ENCODE measurements around the gene OR8A1. TPM values are rescaled to one million over a fixed set of nuclear protein-coding genes. Genes with fewer than 3 reads are reported as not detected.
"Not testable (repeated sequence)": the region's sequence is repeated elsewhere in the genome, so short reads cannot be mapped to it uniquely, and the experiment has no call there.

OR8A1 gene
- total RNA-seq, 1 donor from 2014 or later = 7.0 TPM

GRCh38 chr11:124595302-124595701, 25.5 kb downstream of the OR8A1 start:
- DNase-seq (ENCODE audit: low spot score) = no peak

GRCh38 chr11:124597626-124598025, 27.8 kb downstream of the OR8A1 start:
- no peak for DNase-seq (ENCODE audit: low spot score)

- DNase-seq (ENCODE audit: low spot score) = no peak
Measured at GRCh38 chr11:124600621-124601320, 31.0 kb downstream of the OR8A1 start.

GRCh38 chr11:124602193-124602592, 32.4 kb downstream of the OR8A1 start:
- DNase-seq (ENCODE audit: low spot score) = no peak

- DNase-seq (ENCODE audit: low spot score) = not testable (repeated sequence)
Measured at GRCh38 chr11:124602723-124603122, 32.9 kb downstream of the OR8A1 start.

GRCh38 chr11:124605719-124606118, 35.9 kb downstream of the OR8A1 start:
- peak; percentile 7 for DNase-seq (ENCODE audit: low spot score)

- no peak for DNase-seq (ENCODE audit: low spot score)
Measured at GRCh38 chr11:124608147-124608546, 38.4 kb downstream of the OR8A1 start.

GRCh38 chr11:124610295-124610694, 40.5 kb downstream of the OR8A1 start:
- no peak for DNase-seq (ENCODE audit: low spot score)

- DNase-seq (ENCODE audit: low spot score) = no peak
Measured at GRCh38 chr11:124611064-124611463, 41.3 kb downstream of the OR8A1 start, which contains the start of gene PANX3. PANX3 (plus strand) TSS chr11:124611428; CDS start chr11:124611557, 129 bp downstream.

GRCh38 chr11:124612045-124612444, 42.2 kb downstream of the OR8A1 start:
- no peak for DNase-seq (ENCODE audit: low spot score)

GRCh38 chr11:124612567-124613246, 42.9 kb downstream of the OR8A1 start:
- DNase-seq (ENCODE audit: low spot score) = no peak

GRCh38 chr11:124618863-124619262, 49.1 kb downstream of the OR8A1 start:
- no peak for DNase-seq (ENCODE audit: low spot score)

Other genes with a start within 250 kb of the OR8A1 start
- gene OR8D2, start 249.8 kb upstream of the OR8A1 start, total RNA-seq (ENCODE audit: insufficient read depth, low replicate concordance) = 1.4 TPM
- not detected for gene OR8B2, start 185.5 kb upstream of the OR8A1 start, total RNA-seq (ENCODE audit: insufficient read depth, low replicate concordance)
- gene OR8B3, start 171.0 kb upstream of the OR8A1 start, total RNA-seq (ENCODE audit: insufficient read depth, low replicate concordance) = not detected
- gene OR8B4, start 145.1 kb upstream of the OR8A1 start, total RNA-seq (ENCODE audit: insufficient read depth, low replicate concordance) = not detected
- 4.6 TPM for gene OR8B8, start 124.3 kb upstream of the OR8A1 start, total RNA-seq (ENCODE audit: insufficient read depth, low replicate concordance)
- not detected for gene OR8B12, start 26.3 kb upstream of the OR8A1 start, total RNA-seq (ENCODE audit: insufficient read depth, low replicate concordance)
- not detected for gene PANX3, start 41.4 kb downstream of the OR8A1 start, total RNA-seq (ENCODE audit: insufficient read depth, low replicate concordance)
- 24.3 TPM for gene TBRG1, start 52.9 kb downstream of the OR8A1 start, total RNA-seq (ENCODE audit: insufficient read depth, low replicate concordance)
- gene SIAE, start 103.7 kb downstream of the OR8A1 start, total RNA-seq (ENCODE audit: insufficient read depth, low replicate concordance) = 8.4 TPM
- 8.9 TPM for gene SPA17, start 103.9 kb downstream of the OR8A1 start, total RNA-seq (ENCODE audit: insufficient read depth, low replicate concordance)
- not detected for gene NRGN, start 169.9 kb downstream of the OR8A1 start, total RNA-seq (ENCODE audit: insufficient read depth, low replicate concordance)
- not detected for gene VSIG2, start 182.3 kb downstream of the OR8A1 start, total RNA-seq (ENCODE audit: insufficient read depth, low replicate concordance)
- gene ESAM, start 192.3 kb downstream of the OR8A1 start, total RNA-seq (ENCODE audit: insufficient read depth, low replicate concordance) = 9.4 TPM
- gene MSANTD2, start 230.4 kb downstream of the OR8A1 start, total RNA-seq (ENCODE audit: insufficient read depth, low replicate concordance) = 43.8 TPM

Data from umbilical cord (tissue), 2 donors.